ENCODE results near the gene MAPKAP1.
A peak's percentile ranks its signal among the peaks of the same experiment; 100 is the strongest.
"Not testable (repeated sequence)": the region's sequence is repeated elsewhere in the genome, so short reads cannot be mapped to it uniquely, and the experiment has no call there.

MAPKAP1 gene

DNA sequence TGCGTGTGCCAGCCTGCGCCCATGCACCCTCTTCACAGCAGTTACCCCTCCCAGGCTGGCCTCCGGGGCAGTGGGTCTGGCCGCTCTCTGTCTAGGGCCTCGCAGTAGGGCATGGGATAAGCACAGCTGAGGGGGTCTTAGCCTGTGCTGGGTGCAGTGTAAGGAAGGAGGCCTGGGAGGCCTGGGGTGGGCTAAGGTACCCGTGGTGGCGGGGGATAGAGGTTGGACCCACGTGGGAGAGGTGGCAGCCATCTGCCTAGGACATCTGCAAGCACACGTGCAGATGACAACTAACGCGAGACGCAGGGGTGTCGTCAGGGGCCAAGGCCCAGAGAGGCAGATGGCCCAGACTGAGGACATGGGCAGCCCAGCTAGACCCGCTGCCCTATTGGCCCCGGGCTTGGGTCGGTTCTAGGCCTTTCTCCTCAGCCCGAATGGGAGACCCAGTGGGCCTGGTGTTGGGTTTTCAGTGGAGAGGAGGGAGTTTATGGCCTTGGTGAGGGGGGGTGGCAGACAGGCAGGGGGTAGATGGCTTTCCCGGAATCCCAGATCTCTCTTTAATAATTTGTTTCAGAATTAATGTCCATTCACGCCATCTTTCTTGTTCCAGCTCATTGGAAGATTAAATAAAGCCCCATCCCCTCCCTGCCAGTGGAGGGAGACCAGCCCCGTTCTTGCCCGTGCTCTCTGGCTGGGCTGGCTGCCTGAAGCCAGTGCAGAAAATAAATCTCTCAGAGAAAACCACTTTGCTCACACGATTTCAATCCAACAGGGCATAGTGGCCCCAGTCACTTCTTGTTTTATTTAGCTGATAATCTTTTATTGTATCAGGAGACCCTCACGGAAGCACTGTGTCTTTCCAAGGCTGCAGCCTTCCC lies 291.2 kb downstream of the MAPKAP1 start:
- peak in 1 of 51 donors; percentile 4 for DNase-seq

DNA sequence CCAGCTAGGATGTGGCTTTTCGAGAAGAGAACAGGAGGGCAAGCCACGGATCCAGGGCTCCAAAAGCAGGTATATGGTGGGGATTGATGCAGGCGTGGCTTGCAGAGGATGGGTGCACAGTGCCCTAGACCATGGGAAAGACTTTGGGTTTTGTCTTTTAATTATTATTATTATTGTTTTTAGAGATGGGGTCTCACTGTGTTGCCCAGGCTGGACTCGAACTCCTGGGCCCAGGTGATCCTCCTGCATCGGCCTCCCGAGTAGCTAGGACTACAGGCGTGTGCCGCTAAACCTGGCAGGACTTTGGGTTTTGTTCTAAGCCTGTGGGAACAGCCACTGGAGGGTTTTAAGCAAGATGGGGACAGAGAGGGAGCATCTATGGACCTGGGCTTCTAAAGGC lies 293.4 kb downstream of the MAPKAP1 start:
- no peak for DNase-seq

DNA sequence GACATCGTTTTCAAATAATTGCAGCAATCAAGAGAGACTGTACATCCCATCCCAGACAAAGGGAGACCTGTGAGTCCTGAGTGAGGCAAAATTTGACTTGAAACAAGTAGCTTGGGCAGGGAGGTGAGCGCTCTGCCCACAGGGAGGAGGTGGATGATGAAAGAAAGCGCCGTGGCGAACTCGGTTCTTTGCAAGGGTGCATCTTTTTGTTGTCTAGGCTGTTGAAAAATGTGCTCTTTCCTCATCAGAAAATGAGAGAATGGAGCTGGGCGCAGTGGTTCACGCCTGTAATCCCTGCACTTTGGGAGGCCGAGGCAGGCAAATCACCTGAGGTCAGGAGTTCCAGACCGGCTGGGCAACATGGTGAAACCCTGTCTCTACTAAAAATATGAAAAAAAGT lies 294.8 kb downstream of the MAPKAP1 start:
- no peak for DNase-seq

DNA sequence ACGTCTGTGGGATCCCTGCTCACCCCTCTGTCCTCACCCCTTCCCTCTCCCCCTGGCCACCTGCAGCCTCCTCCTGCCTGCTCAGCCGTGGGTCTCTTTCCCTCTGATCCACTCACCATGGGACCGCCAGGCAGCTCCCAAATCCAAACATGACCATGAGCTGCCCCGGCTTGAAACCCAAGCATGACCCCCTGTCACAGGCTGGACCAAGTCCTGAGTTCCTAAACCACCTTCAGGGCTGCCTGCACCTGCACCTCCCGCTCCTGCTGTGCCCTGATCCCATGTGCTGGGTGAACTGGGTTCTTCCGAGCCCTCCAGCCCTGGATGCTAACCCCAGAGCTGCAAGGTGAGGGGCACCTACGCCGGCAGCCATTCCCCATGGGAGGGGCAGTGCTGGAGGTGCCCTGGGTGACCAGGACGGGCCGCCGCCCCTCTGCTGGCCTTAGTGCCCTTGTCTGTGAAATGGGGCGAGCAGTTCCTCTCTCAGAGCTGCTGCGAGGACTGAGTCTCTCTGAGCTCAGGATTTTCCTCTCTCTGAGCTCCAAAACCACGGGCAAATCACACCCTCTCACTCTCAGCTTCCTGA lies 295.7 kb downstream of the MAPKAP1 start:
- no peak for DNase-seq

DNA sequence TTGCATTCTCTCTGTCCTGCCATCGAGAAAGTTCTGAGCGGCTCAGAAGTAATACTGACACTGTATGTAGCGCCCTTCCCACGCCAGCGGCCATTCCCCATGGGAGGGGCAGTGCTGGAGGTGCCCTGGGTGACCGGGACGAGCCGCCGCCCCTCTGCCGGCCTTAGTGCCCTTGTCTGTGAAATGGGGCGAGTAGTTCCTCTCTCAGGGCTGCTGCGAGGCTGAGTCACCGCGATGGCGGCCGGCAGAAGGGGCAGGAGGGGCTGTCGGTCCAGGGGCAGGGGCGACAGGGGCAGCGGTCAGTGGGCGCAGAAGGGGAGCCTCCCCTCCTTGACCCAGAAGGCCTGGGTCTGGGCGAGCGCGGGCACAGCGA lies 296.5 kb downstream of the MAPKAP1 start:
- DNase-seq = no peak

DNA sequence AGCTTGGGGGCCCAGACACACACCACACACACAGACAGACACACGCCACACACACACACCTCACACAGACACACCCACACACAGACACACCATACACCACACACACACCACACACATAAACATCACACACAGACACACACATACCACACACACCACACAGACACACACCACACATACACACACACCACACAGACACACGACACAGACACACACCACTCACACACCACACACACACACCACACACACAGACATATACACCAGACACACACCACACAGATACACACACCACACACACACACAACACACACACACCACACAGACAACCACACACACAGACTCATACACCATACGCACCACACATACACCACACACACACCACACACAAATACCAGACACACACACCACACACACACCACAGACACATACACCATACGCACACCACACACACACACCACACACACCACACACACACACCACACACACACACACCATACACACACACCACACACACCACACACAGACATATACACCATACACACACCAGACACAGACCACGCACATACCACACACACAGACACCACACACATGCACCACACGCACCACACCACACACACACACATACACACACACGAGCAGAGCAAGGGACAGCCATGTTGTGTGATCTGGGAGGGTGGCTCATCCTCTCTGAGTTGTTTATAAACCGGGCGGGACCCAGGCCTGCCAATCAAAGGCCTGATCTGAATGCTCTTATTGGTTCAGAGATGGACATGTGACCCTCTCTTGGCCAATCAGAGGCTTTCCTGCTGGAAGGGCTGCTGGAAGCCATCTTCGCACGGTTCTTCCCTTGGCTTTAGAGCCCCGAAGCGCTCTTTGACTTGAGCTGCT lies 297.1 kb downstream of the MAPKAP1 start:
- DNase-seq = peak in 9 of 51 donors; percentile 7 to 42 (median 15)

DNA sequence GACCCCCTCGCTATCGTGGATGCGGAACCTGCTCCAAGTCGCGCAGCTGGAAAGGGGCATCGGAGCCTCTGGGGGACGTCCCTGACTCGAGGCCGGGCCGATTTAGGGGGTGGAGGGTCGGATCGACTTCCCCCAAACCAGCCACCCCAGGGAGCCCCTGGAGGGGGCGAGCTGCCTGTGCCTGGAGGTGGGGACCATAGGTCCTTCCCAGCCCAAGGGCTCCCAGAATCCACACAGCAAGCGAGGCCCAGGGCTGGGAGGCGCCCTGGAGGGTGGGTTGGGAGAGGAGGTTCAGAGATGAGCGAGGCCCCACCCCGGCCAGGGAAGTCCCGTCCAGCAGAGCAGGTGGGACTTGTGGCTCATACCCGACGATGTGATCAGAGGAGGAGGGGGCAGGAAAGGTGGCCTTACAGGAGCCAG lies 297.8 kb downstream of the MAPKAP1 start:
- DNase-seq = no peak

DNA sequence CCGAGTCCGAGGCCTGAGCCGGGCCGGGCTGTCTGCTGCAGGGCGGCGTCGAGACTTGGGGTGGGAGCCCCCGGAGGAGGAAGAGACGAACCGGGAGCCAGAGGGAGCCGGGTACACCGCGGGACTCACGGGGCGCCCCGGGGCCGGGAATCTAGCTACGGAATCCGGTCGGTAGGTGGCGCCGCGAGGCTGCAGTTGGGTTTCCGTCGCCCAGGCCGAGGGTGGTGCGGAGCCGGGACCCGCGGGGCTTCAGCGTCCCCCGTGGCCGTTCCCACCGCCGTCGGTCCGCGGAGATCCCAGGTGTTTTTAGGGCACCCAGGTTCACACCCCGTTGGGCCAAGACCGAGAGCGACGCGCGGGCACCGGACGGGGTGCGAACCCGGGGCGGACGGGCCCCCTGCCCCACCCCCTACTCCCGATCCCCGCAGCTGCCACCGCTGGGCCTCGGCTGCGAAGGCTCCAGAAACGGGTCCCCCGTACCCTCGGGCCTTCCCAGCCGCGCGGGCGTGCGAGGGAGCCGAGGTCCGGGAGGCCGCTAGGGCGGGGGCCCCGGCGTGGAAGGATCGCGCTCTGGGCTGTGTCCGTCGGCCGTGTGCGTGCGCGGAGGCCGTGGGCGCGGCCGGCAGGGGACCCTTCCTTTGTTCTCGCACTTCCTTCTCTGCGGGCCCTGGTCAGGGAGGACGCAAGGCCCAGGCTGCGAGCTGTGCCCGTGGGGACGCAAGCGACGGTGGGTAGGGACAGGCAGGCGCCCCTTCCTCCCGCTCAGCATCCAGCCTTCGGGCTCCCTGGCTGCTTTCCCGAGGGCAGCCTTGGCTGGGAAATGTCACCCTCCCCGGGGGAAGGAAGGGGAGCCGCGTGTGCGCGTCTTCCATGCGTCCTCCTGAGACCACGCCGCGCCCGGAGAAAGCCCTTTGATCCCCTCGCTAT lies 298.8 kb downstream of the MAPKAP1 start:
- peak in 44 of 51 donors; percentile 11 to 80 (median 48) for DNase-seq

DNA sequence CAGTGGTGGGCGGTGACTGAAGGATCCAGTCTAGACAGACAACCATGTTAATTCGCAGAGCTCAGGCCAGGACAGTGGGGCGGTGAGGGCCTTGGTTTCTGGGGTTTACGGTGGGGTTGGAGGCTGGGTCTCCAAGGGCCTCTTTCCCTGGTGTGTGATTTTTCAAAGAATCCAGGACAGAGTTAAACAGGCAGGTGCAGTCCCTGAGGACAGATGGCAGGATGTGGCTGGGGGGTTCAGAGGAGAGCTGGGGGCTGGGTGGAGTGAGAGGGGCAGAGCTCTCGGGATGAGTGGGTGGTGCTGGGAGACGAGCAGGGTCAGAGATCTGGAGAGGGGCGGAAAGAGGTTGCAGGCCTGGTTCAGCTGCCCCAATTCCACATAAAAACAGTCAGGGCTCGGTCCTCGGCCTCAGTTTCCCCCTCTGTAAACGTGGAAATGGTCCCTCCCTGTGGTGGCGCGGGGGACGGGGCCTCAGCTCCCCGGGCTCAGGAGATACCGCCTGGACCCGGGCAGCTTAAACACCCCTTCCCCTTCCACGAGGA lies 299.5 kb downstream of the MAPKAP1 start:
- DNase-seq = no peak

DNA sequence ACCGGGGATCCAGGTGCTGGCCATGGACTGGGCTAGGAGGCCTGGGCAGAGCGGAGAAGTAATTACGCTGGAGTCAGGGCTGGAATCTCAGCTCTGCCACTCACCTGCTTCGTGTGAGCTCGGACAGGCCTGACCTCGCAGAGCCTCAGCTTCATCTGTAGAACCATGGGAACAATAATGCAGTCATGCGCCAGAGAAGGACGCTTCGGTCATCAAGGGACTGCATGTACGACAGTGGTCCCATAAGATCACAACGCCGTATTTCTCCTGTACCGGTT lies 300.3 kb downstream of the MAPKAP1 start:
- no peak for DNase-seq

DNA sequence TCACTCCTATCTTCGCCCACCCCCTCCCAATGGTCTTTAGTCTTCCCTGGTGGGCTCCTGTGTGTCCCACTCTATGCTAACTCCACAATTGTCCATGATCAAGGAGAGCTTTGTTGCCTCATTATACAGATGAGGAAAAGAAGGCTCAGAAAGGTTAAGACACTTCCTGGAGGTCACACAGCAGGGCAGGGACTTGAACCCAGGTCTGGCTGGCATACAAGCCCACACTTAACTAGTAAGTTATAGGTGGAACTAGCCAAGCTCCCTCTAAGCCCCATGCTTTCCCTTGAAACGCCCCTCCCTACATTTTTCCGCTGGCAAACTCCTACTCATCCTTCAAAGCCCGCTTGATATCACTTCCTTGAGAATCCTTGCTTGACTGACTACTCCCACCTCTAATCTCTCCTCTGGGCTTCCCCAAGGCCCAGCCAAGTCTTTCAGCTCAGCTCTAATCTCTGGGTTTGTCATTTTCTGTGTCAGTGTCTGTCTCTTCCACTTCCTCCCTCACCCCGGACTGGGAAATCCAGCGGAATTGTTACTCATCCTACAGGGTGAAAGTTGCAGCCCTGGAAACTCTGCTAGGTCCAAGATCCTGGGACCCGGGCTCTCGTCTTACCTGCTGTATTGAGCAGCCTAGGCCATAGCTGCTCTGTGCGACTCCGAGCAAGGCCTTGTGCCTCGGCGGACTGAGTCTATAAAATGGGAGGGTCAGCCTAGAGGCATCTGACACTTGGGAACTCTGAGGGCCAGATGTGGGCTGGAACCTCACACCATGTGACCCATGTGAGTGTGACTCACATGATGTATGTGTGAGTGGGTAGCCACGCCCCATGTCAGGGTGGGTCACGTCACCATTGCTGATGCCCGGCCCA lies 300.8 kb downstream of the MAPKAP1 start:
- no peak for DNase-seq

DNA sequence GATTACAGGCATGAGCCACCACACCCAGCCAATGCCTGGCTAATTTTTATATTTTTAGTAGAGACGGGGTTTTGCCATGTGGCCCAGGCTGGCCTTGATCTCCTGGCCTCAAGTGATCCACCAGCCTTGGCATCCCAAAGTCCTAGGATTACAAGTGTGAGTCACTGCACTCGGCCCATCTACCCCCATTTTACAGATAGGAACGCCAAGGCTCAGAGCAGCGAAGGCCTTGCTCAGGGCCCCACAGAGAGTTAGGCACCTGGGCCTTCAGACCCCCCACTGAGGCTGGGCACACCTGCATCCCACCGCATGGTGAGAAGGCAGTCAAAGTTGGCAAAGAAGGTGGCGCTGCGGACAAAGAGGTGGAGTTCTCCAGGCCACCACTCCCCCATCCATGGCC lies 302.3 kb downstream of the MAPKAP1 start:
- no peak for DNase-seq

DNA sequence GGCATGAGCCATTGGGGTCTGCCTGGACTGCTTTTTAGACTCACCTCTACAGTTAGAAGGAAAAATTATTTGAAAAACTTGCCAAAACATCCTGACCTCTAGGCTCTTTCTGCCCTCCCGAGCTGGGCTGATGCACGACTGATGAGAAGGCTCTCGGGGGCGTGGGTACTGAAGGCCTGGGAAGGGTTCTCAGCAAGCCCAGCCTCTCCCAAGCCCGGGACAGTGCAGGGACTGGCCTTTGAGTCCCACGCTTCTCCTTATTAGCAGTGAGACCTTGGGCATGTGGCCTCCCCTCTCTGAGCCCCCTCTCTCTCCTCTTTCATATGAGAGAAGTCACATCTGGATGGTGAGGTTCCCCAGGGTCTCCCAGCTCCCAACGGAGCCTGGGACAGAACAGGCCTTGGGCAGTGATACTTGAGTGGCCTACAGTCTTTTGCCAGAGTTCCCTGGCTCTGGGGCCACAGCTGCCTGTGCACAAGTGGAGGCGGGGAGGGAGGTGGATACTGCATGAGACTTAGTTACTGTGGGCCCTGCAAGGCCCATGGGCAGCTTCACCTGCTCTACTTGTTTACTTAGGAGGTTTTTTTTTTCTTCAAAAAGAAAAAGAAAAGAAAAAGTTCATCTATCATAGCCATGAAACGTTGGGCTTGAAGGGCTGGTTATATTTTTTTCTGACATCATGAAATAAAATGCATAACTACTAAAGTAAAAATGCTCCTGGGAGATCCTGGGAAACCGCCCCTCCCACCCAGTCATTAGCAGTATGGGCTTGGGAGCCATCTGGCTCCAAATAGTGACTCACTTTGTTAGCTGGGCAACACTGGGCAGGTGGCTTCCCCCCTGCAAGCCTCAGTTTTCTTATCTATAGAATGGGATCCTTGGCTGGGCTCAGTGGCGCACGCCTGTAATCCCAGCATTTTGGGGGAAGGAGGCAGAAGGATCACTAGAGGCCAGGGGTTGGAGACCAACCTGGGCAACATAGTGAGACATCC lies 306.0 kb downstream of the MAPKAP1 start:
- DNase-seq = no peak

DNA sequence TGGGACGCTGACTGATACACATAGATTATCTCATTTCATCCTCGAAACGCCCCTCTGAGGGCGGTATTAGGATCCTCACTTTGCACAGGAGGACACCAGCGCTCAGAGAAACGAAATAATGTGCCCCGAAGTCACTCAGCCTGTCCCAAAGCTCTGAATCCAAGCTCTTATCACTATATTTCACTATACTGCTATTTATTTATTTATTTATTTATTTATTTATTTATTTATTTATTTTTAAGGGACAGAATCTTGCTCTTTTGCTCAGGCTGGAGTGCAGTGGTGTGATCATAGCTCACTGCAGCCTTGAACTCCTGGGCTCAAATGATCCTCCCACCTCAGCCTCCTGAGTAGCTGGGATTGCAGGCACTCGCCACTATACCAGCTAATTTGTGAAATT lies 306.8 kb downstream of the MAPKAP1 start:
- not testable (repeated sequence) for DNase-seq

DNA sequence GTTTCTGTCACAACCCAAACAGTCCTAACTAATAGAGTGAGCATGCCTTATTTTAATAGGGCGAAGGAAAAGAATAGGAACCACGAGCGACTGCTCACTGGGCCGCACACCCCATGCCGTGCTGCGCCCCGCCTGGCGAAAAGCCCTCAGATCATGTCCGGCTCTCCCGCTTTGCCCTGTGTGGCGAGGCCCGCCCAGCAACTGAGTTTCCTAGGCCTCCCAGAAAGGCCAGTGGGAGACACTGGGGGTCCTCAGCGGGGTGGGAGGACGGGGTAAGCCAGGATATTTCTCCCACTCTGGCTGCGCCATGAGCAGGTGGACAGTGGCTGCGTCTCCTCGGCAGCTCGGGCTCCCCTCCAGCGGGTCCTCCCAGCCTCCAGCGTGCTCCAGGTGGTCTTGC lies 307.3 kb downstream of the MAPKAP1 start:
- no peak for DNase-seq

DNA sequence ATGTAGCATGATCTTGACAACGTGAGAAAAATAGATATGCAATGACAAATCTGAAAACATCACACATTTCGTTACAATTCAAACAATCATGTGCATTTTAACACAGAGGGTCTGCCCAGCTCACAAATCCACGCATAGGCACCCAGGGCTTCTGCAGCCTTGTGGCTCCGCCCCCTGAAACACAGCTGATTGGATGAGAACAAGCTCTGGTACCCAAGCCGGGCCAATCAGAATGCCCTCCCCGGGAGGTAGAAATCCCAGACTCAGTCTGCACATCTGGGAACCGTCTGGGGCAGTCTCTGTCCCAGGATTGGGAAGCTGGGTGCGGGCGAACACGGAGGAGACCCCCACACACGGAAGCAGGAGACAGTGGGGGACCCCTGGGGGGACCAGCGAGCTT lies 307.8 kb downstream of the MAPKAP1 start:
- DNase-seq = no peak

DNA sequence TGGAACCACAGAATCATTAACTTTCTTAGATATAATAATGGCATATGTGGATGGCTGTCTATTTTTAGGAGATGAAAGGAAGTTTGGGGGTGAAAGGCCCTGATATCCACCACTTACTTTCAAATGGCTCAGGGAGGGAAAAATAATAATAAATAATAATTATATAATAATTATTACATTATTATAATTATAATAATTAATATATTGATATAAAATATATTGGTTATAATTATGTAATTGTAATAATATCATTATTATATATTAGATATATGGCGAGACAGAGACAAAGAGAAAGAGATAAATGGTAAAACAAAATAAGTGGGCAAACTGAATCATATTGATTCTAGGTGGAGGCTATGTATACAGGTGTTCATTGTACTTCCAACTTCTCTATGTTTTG lies 308.8 kb downstream of the MAPKAP1 start:
- no peak for DNase-seq

DNA sequence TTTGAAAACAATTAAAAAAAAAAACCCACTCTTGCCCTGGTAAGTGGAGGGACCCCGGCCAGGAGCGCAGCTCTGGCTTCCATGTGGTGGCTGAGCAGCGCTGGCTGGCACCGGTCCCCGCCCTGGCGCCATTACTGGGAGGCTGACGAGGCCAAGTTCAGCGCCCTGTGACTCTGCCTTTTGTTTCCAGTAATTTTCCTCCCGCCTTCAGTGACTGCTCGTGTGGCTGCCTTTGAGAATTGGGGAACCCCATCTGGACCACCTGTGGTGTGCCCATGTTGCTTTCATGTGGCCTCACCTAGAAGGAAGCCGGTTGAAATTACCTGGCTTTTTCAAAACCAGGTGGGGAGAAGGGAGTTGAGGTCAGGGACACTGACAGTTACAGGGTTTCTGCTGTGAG lies 309.3 kb downstream of the MAPKAP1 start:
- peak in 23 of 51 donors; percentile 4 to 37 (median 9) for DNase-seq

DNA sequence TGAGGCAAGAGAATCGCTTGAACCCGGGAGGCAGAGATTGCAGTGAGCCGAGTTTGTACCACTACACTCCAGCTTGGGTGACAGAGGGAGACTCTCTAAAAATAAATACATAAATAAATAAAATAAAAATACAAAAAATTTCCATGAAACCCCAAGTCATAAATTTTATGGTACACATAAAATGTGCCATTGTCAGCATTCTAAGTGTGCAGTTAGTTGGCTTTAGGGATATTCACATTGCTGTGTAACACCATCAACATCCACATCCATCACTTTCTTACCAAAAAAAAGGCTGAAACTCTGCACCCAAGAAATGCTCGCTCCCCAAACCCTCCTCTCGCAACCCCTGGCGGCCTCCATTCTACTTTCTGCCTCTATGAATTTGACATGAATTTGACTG lies 310.2 kb downstream of the MAPKAP1 start:
- no peak for DNase-seq

Measured in hypothalamus (tissue), 51 donors.